K562 (cell line): ENCODE measurements around the gene AMH. TPM values are rescaled to one million over a fixed set of nuclear protein-coding genes. Genes with fewer than 3 reads are reported as not detected.

Experiments used
- CREBBP ChIP-seq: IDR thresholded peaks from one replicate; pipeline ENCODE4 v1.6.1; 2012; ENCODE audit warnings: low read depth, mild to moderate bottlenecking, control low read depth, inconsistent platforms, low read length
- EHMT2 ChIP-seq: fragments of 450-650 bp; IDR thresholded peaks from 2 replicates; pipeline ENCODE4 v1.6.1; 2018; ENCODE audit warnings: antibody characterized with exemption
- FOXA3 ChIP-seq, 2 experiments: fragments of 450-650 bp in 1 of 2; sonication (generic) in 1 of 2; formaldehyde crosslinking; IDR thresholded peaks in 1 of 2; conservative IDR thresholded peaks in 1 of 2; 2 replicates each; pipeline versions ENCODE4 v1.4.0 to v1.8.0; 2020 to 2022; ENCODE audit warnings: mild to moderate bottlenecking in 2 of 2, missing genetic modification reagents in 1 of 2
- GATAD2B ChIP-seq: fragments of 450-650 bp; IDR thresholded peaks from 2 replicates; pipeline ENCODE4 v1.6.1; 2017; ENCODE audit warnings: mild to moderate bottlenecking, borderline replicate concordance
- NR2C2 ChIP-seq, 2 experiments: fragments of 200-800 bp in 1 of 2; sonication (Bioruptor generic) in 1 of 2; sonication (generic) in 1 of 2; formaldehyde crosslinking in 1 of 2; IDR thresholded peaks; 2 replicates each; pipeline versions ENCODE4 v1.6.1 to v1.8.0; 2016 to 2022; ENCODE audit warnings: mild to moderate bottlenecking in 1 of 2, missing compliant biosample characterization in 1 of 2, missing genetic modification characterization in 1 of 2, missing genetic modification reagents in 1 of 2
- PTTG1 ChIP-seq: fragments of 450-650 bp; IDR thresholded peaks from 2 replicates; pipeline ENCODE4 v1.6.1; 2016; ENCODE audit warnings: low read depth, mild to moderate bottlenecking, missing genetic modification characterization, missing compliant biosample characterization
- TEAD4 ChIP-seq, 2 experiments: sonication (generic) in 1 of 2; formaldehyde crosslinking in 1 of 2; IDR thresholded peaks; 2 replicates each; pipeline versions ENCODE4 v1.6.1 to v1.8.0; 2012 to 2022; ENCODE audit warnings: borderline replicate concordance in 1 of 2, inconsistent platforms in 1 of 2, low read length in 1 of 2, mild to moderate bottlenecking in 1 of 2, missing genetic modification reagents in 1 of 2
- XRCC5 ChIP-seq: fragments of 200-400 bp; formaldehyde crosslinking; IDR thresholded peaks from 2 replicates; pipeline ENCODE4 v1.6.1; 2017; ENCODE audit warnings: low read depth, mild to moderate bottlenecking, low read length
- ZBTB40 ChIP-seq, 2 experiments: fragments of 450-650 bp in 1 of 2; sonication (generic) in 1 of 2; formaldehyde crosslinking in 1 of 2; IDR thresholded peaks; 2 replicates each; pipeline versions ENCODE4 v1.7.1 to v1.9.0; 2016 to 2022; ENCODE audit warnings: inconsistent platforms in 1 of 2, mild to moderate bottlenecking in 1 of 2, missing genetic modification reagents in 1 of 2
- ZNF121 ChIP-seq: sonication (generic); formaldehyde crosslinking; conservative IDR thresholded peaks from 2 replicates; pipeline ENCODE4 v1.8.0; 2022; ENCODE audit warnings: missing genetic modification reagents
- ZNF311 ChIP-seq: fragments of 250-450 bp; sonication (Bioruptor Pico); IDR thresholded peaks from 2 replicates; pipeline ENCODE4 v1.4.0; 2020; ENCODE audit warnings: mild to moderate bottlenecking, moderate library complexity
- ZNF384 ChIP-seq: IDR thresholded peaks from 2 replicates; pipeline ENCODE4 v1.6.1; 2012; ENCODE audit warnings: low read depth, low read length, improper control_type of control experiment
- ZNF408 ChIP-seq: fragments of 250-450 bp; sonication (Bioruptor Pico); IDR thresholded peaks from 2 replicates; pipeline ENCODE4 v1.4.0; 2020; ENCODE audit warnings: low read depth, mild to moderate bottlenecking, moderate library complexity
- ZNF589 ChIP-seq: fragments of 200-800 bp; sonication (Bioruptor generic); IDR thresholded peaks from 2 replicates; pipeline ENCODE4 v1.6.1; 2016; ENCODE audit warnings: low read depth, missing genetic modification characterization, missing compliant biosample characterization
- ZNF707 ChIP-seq: fragments of 250-450 bp; sonication (Bioruptor Pico); conservative IDR thresholded peaks from 2 replicates; pipeline ENCODE4 v1.8.0; 2022; ENCODE audit warnings: inconsistent platforms, mild to moderate bottlenecking, moderate library complexity
- ZNF75A ChIP-seq: fragments of 450-650 bp; formaldehyde crosslinking; IDR thresholded peaks from 2 replicates; pipeline ENCODE4 v1.4.0; 2020; ENCODE audit warnings: mild to moderate bottlenecking
- polyA plus RNA-seq, 8 experiments: library from polyadenylated mRNA; depleted of rRNA in 4 of 8; stranded (reverse) in 5 of 8; unstranded in 3 of 8; fragments of >200 nt; fragmentation: Nextera tagmentation in 2 of 8; fragmentation: Illumina TruSeq in 1 of 8; extraction: Ambion mirVana in 2 of 8; extraction: Trizol in 1 of 8; gene quantifications; 2 replicates each; pipeline versions ENCODE4 v1.2.1 to v1.2.3, GENCODE V29; 2011 to 2014; ENCODE audit warnings: inconsistent platforms in 1 of 8, missing spikeins in 1 of 8
- total RNA-seq, 7 experiments: library from RNA; depleted of rRNA in 6 of 7; stranded (reverse); fragments of >200 nt in 6 of 7; fragmentation: Illumina TruSeq in 2 of 7; extraction: Trizol in 2 of 7; gene quantifications; 2 replicates each; pipeline versions ENCODE4 v1.2.1 to v1.2.3, GENCODE V29; 2011 to 2021; ENCODE audit warnings: low replicate concordance in 1 of 7

AMH gene
- total and polyA plus RNA-seq, 9 of the 15 experiments (the other 6 are each of a cell fraction or from before 2014, with no cell fraction given) = 0.29 to 27.4 (median 2.6) TPM; not detected in 2

GRCh38 chr19:2283835-2284507 lies 34.8 kb downstream of the AMH start (continued):
- TF ChIP-seq ZNF707 = no peak
- TF ChIP-seq CREBBP = no peak
- no peak for TF ChIP-seq FOXA3 (CRISPR knock-in tag; conservative IDR thresholded peaks at IDR 0.05 in 1 of 2, IDR thresholded peaks at IDR 0.05 in 1 of 2)
- no peak for TF ChIP-seq GATAD2B
- peak; percentile 99 for TF ChIP-seq ZBTB40 (IDR thresholded peaks at IDR 0.05)
- peak; percentile 98 for TF ChIP-seq ZBTB40 (CRISPR knock-in tag; IDR thresholded peaks at IDR 0.05)
- TF ChIP-seq NR2C2 (CRISPR knock-in tag; IDR thresholded peaks at IDR 0.05) = no peak
- TF ChIP-seq NR2C2 (tag; IDR thresholded peaks at IDR 0.05) = no peak
- TF ChIP-seq ZNF408 (CRISPR knock-in tag) = no peak
- peak; percentile 71 for TF ChIP-seq ZNF384
- TF ChIP-seq ZNF121 (CRISPR knock-in tag) = peak; percentile 99
- no peak for TF ChIP-seq TEAD4 (IDR thresholded peaks at IDR 0.05; ENCODE audit: low read length)
- TF ChIP-seq TEAD4 (CRISPR knock-in tag; IDR thresholded peaks at IDR 0.05; ENCODE audit: borderline replicate concordance) = no peak
- TF ChIP-seq ZNF589 (CRISPR knock-in tag) = no peak
- no peak for TF ChIP-seq EHMT2
- no peak for TF ChIP-seq XRCC5
- no peak for TF ChIP-seq ZNF75A (CRISPR knock-in tag)
- no peak for TF ChIP-seq ZNF311 (CRISPR knock-in tag)
- TF ChIP-seq PTTG1 (tag) = no peak
